KMS-11 (cell line): Measurements from ENCODE around the gene PEX11A.

ENCODE experiments used
- H2AFZ ChIP-seq: fragments of 200-600 bp; sonication (generic); 2 replicates; pipeline ENCODE4 v1.6.1; 2016; ENCODE audit warnings: antibody characterized with exemption, mixed run types, low read depth
- H3K27ac ChIP-seq: fragments of 200-600 bp; sonication (generic); 2 replicates; pipeline ENCODE4 v1.6.1; 2016; ENCODE audit warnings: mild to moderate bottlenecking, mixed run types
- H3K27me3 ChIP-seq: fragments of 200-600 bp; sonication (generic); 2 replicates; pipeline ENCODE4 v1.6.1; 2017; ENCODE audit warnings: mild to moderate bottlenecking, low read depth, mixed run types, moderate library complexity; ENCODE audit not compliant: insufficient read depth
- H3K36me3 ChIP-seq: fragments of 200-600 bp; sonication (generic); 2 replicates; pipeline ENCODE4 v1.6.1; 2017; ENCODE audit warnings: mild to moderate bottlenecking, mixed run types; ENCODE audit not compliant: insufficient read depth
- H3K4me1 ChIP-seq: fragments of 200-600 bp; sonication (generic); 2 replicates; pipeline ENCODE4 v1.6.1; 2016; ENCODE audit warnings: mild to moderate bottlenecking, low read depth, mixed run types; ENCODE audit not compliant: poor library complexity, severe bottlenecking
- H3K4me2 ChIP-seq: fragments of 200-600 bp; sonication (generic); 2 replicates; pipeline ENCODE4 v1.7.0; 2016; ENCODE audit warnings: mild to moderate bottlenecking, mixed run types
- H3K4me3 ChIP-seq: fragments of 200-600 bp; sonication (generic); IDR thresholded peaks from 2 replicates; pipeline ENCODE4 v1.6.1; 2017; ENCODE audit warnings: low read depth, low read length, mixed read lengths; ENCODE audit not compliant: insufficient read depth
- H3K79me2 ChIP-seq: fragments of 200-600 bp; sonication (generic); 2 replicates; pipeline ENCODE4 v1.6.1; 2016; ENCODE audit warnings: low read depth, mixed run types; ENCODE audit not compliant: insufficient read depth
- H3K9ac ChIP-seq: fragments of 200-600 bp; sonication (generic); 2 replicates; pipeline ENCODE4 v1.6.1; 2016; ENCODE audit warnings: mild to moderate bottlenecking, mixed run types
- H4K20me1 ChIP-seq: fragments of 200-600 bp; sonication (generic); 2 replicates; pipeline ENCODE4 v1.6.1; 2016; ENCODE audit warnings: mild to moderate bottlenecking, mixed run types; ENCODE audit not compliant: insufficient read depth
- CTCF ChIP-seq: fragments of 200-600 bp; sonication (generic); conservative IDR thresholded peaks from 2 replicates; pipeline ENCODE4 v1.6.1; 2017; ENCODE audit warnings: low read depth, mild to moderate bottlenecking, antibody characterized with exemption, low read length, moderate library complexity, mixed read lengths

The PEX11A gene, protein sequence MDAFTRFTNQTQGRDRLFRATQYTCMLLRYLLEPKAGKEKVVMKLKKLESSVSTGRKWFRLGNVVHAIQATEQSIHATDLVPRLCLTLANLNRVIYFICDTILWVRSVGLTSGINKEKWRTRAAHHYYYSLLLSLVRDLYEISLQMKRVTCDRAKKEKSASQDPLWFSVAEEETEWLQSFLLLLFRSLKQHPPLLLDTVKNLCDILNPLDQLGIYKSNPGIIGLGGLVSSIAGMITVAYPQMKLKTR

DNA sequence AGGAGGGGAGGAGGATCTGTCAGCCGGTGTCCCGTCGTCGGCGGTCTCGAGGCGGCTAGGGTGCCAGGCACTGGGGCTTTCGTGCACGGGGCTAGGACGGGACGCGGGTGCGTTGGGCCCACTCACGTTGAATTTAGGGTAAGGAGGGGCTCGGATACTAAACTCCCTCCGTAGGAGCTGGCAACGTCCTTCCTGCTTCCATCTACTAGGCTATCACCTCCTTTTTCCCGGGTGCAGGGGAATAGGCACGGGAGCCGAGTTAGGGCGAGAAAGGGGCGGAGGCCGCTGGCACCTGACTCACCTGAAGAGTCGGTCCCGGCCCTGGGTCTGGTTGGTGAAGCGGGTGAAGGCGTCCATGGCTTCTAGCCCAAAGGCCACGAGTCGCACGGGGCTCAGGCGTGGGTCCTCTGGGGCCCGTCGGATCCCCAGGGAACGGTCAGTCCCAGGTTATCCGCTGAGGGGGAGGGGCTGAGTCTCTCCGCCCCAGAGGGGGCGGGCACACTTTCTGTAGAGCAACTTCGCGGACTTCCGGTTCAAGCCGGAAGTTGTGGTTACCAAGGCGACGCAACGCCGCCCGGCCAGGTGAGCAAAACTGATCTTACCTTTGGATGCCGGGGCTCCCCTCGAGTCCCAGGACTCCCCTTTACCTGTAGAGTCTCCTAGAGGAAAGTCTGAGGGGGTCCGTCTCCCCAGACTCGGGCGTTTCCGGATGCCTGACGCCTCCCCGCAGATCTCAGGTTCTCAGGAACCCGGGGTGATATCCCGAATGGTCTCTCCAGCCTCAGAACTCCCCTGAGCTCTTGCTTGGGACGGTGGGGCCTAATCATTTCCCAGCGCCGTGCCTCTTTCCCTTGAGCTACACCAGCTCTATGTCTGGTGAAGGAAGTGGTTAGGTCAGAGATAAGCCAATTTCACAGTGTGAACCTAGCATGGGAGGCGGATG lies at the start of gene PEX11A, which contains the start of gene WDR93:
TSS of gene PEX11A (minus strand) at position 479 of the 943 bp plus-strand sequence. CDS start at position 357, 122 bp downstream.
TSS of gene WDR93 (plus strand) at position 536 of the 943 bp plus-strand sequence. CDS start 10,936 bp downstream, outside the sequence.
- Histone ChIP-seq H3K36me3 (no peaks in the 10 kb centered on the region), H3K4me2 (peak within 1 kb of the TSS; percentile 97), H4K20me1 (no peaks in the 10 kb centered on the region), H3K27ac (no peak within 1 kb of the TSS), H3K79me2 (no peaks in the 10 kb centered on the region), H3K9ac (peak within 1 kb of the TSS; percentile 15; the same call in 1 of the 2 replicates), H2AFZ (peak within 1 kb of the TSS; percentile 100), H3K4me3 (no peak within 1 kb of the TSS), H3K4me1 (peaks cover 5% of the 10 kb centered on the region), H3K27me3 (no peaks in the 10 kb centered on the region)
- TF ChIP-seq CTCF: no peak

- Histone ChIP-seq H3K27me3 (no peaks in the 10 kb centered on the region), H3K27ac (no peak overlapping the region), H3K36me3 (no peaks in the 10 kb centered on the region), H4K20me1 (no peaks in the 10 kb centered on the region), H3K4me2 (peak overlapping the region; percentile 75), H3K79me2 (no peaks in the 10 kb centered on the region), H2AFZ (peak overlapping the region; percentile 80), H3K4me3 (no peak overlapping the region), H3K4me1 (peaks cover 9% of the 10 kb centered on the region), H3K9ac (peak overlapping the region; percentile 11; the same call in 1 of the 2 replicates)
- TF ChIP-seq CTCF: peak; percentile 97
These were observed 49.6 kb upstream of the PEX11A start for GRCh38 chr15:89740137-89740536.

GRCh38 chr15:89735773-89736172 lies 45.2 kb upstream of the PEX11A start:
- Histone ChIP-seq H3K27ac (no peak overlapping the region), H3K4me1 (peaks cover 9% of the 10 kb centered on the region), H4K20me1 (no peaks in the 10 kb centered on the region), H3K79me2 (no peaks in the 10 kb centered on the region), H3K4me3 (no peak overlapping the region), H3K36me3 (no peaks in the 10 kb centered on the region), H3K9ac (no peak overlapping the region), H3K27me3 (no peaks in the 10 kb centered on the region), H2AFZ (no peak overlapping the region), H3K4me2 (no peak overlapping the region)
- TF ChIP-seq CTCF: no peak

DNA sequence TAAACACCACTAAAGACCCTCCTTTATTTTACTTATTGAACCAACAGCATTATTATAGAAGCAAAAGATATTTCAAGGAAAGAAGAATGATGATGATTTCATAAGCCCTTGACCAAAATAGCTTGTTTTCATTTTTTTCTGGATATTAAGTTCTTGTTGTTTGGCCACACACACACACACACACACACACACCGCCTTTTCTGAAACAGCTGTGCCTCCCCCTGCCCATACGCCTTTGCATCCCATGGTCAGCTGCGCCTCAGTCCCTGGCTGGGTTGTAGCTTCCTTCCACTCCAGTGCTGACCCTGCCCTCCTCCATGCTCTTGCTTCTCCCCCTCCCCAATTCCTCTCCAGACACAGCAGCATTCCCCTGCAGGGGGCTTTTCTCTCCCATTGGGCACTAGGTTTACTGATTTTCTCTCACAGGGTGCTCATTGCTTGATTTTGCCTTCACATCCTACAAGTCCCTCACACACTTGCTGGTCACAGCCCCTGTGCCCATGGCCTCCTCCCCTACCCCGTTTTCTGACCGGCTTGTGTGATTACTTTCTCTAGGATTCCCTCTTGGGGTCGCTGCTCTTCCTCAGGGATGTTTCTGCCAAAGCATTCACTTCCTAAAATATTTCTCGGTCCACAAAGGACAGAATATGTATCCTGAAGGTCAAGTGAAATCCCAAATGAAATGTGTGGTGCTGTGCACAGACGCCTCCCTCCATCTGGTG lies 42.1 kb upstream of the PEX11A start:
- Histone ChIP-seq H3K27me3 (no peaks in the 10 kb centered on the region), H3K4me2 (no peak overlapping the region), H2AFZ (no peak overlapping the region)

More for the DNA sequence above, 42.1 kb upstream of the PEX11A start:
- Histone ChIP-seq H3K4me3 (no peak overlapping the region), H3K36me3 (no peaks in the 10 kb centered on the region), H4K20me1 (no peaks in the 10 kb centered on the region), H3K4me1 (no peaks in the 10 kb centered on the region), H3K79me2 (no peaks in the 10 kb centered on the region), H3K9ac (no peak overlapping the region), H3K27ac (no peak overlapping the region)
- no peak for TF ChIP-seq CTCF
